Activated effector memory CD4-positive, alpha-beta T cell treated with anti-CD3 and anti-CD28 coated beads, Interleukin-2, amount 50 U/mL, for 16 hours (primary cell): Measurements from ENCODE around the gene VTI1A.

Source experiments
- DNase-seq: peaks from one replicate; pipeline ENCODE4 v3.0.0-alpha.2; 2020

Gene VTI1A

DNA sequence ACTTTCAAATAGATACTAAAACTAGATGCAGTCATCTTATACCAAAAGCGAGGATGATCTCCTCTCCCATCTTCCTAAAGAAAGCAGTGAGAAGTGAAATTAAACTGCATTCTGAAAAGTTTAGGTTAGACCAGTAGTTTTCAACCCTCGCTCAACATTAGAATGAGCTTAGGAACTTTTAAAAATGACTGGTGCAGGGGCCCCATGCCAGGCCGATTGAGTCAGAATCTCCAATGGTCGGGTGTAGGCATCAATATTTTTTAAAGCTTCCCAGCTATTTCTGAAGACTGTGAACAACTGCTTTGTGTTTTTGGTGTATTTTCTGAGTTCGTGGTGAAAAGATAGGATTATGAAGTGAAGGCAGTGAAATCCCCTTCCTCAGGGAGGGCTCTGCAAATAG is 146.0 kb downstream of the VTI1A start:
- no peak for DNase-seq

DNA sequence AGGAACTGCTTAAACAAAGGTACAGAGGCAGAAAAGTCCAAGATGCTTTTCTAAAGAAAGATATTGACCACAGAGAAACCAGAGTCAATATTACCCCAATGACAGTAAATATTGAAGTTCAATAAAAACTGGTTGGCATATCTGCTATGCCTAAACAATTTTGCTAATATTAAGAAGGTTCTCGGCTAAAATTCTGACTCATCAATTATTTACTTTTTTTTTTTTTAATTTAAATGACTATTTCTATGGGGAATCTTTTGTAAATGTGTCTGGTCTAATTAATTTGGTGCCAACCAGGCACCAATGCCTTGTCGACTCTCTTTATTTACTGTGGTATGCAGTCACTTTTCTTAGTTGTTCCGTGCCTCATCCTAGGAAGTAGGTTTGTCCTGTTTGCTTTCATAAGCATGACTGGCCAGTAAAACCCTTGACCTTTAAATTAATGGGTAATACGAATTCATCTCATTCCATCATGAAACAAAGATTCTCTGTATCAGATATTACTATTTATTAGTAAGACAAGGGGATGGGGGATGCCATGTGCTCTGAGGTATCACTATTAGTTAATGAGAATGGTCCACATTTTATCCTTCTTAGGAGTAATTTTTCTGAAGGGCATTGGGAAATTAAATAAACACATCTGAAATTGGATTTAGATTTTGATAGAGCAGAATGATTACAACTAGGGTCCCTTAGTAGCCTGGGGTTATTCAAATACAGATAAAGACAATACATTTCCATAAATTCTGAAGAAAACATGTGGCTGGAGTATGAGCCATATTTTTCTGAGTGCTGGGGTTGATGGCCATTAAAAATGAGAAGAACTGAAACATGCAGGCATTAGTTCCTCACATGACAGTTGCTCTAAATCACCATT is 154.4 kb downstream of the VTI1A start:
- no peak for DNase-seq

DNA sequence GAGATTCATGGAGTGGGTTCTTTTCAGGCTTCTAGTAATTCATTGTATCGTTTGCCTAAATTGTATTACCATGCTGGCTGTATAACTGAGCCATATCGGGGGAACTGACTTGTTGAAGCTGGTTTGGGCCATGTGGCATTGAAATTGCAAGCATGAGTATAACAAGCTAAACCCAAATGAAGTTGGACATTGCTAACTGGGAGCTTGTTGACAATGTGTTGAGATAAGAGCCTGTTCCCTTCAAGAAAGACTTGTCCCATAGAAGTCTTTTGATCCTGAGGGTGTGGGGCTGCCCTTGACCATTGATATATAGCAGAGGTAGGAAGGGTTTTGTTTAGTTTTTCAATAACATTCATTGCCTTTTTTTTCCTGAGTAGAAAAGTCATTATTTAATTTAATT is 156.0 kb downstream of the VTI1A start:
- no peak for DNase-seq

DNA sequence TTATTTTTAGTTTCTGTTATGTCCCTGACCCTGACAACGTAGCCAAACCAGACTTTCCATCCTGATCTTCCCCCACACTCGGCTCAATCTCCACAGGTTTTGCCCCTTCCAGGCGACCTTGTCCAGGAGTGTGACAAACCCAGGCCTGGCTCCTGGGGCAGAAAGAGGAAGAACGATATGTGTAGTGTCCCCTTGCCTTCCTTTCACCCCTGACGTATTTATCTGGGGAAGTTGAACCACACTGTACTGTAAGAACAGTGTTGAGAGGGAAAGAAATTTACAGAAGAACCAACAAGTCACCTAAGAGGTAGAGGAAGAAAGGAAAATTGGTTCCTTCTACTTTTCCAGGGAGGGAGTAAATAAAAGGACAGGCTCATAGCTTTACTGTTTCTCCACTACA is 158.0 kb downstream of the VTI1A start:
- DNase-seq, result no peak

DNA sequence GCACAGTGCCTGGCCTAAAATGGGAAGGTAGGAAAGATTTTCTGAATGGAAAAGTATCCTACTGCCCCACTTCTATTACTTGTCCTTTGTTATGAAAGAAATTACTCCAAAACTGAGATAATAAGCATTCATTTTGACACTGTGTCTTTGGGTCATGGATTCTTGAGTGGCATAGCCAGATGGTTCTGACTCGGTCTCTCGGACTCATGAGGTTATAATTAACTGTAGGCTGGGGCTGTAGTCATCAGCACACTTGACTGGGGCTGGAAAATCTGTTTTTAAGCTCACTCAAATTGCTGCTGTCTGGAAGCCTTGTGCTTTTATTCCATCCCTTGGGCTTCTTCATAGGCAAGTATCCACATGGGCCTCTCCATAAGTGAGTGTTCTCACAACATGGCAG is 160.5 kb downstream of the VTI1A start:
- DNase-seq, result no peak

DNA sequence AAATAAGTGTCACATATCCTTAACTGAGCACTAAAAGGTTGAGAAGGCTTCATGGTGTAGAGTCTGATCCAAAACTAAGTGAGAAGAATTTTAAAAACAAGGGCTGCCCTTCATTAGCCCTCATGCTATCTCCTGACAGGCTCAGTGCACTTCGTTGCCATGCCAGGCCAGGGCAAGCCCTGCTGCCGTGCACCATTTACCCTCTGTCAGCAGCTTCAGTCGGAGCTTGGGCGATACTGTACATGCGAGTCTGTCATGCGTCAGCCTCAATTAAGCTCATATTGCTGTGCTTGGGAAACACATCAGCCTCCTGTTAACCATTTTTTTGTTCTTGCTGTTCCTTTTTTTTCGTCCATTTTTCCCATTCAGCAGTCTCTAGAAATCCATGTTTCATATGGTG is 166.6 kb downstream of the VTI1A start:
- DNase-seq, result no peak

DNA sequence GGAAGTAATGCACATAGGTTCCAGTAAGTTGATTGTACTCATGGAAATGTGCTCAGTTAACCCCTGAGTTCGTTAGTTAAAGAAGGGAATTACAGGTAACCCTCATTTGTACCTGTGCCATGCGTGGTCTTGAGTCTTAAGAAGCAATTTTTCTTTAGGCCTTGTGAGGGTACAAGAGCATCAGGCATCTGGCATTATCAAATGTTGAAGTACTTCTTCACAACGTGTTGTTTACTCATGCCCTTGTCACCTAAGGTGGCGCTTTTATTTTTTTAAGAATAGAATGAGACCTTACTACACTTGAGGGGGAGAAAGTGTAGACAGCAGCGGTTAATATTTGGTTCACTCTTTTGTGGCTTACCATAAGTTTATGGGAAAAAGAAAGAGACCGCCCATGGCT is 167.1 kb downstream of the VTI1A start:
- DNase-seq, result no peak

DNA sequence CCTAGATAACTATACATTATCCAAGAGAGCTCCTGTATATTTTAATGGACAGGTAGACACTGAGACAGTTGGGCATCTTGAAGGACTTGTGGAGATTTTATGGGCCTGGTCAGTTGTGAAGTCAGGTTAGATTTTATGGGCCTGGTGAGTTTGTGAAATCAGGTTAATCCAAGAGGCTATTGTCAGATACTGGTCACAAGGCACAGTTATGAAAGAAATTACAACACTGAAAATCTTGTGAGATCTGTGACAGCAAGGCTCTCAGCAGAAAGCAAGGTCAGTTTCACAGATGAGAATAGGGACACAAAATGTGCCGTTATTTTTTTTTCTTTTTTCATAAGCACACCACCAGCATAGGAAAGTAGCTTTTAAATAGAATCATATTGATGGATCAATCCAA is 167.6 kb downstream of the VTI1A start:
- DNase-seq, result no peak

DNA sequence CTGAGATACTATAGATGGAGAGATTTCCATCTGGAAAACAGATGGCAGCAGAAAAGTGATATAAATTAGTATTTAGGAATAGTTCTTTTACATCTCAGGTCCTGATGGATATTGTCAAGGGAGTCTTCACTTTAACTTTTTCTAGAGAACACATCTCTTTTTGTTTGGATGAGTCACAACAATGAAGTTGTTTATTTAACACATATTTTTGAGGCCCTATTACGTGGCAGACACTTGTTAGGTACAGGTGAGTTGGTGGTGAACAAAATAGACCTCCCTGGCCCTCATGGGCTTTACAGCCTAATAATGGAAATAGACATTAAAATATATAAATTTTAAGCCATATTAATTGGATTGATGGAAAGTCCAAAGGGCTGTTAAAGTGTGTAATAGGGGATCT is 168.3 kb downstream of the VTI1A start:
- no peak for DNase-seq

DNA sequence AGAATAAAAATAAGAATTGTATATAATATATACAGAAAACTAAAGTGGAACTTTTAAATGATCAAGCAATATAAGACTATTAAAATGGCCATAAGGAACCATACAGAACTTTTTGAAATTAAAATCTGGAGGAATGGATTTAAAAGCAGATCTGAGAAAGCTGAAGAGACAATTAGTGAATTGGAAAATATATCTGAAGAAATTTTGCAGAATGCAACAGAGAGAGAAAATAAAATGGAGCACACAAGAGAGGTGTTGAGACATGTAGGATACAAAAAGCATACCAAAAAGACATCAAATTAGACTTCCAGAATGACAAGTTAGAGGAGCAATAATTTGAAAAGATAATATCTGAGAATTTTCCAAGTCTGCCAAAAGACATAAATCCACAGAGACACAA is 169.6 kb downstream of the VTI1A start:
- no peak for DNase-seq

DNA sequence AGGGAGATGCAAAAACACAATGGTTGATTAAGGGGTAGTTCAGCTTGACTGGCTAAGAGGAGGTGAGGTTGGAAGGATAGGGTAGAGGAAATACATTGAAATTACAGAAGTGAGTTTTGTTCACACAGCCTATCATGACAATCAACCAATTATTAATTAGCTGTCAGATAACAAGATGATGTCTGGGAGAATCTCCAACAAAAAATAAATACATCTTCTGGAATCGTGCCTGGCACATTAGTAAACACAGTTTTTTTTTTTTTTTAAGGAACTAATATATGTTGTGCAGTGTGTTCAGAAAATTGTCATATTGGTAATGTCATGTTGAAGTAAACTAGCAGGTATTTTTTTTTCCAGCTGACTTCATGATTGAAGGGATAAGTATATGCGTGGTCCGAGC is 171.8 kb downstream of the VTI1A start:
- no peak for DNase-seq

DNA sequence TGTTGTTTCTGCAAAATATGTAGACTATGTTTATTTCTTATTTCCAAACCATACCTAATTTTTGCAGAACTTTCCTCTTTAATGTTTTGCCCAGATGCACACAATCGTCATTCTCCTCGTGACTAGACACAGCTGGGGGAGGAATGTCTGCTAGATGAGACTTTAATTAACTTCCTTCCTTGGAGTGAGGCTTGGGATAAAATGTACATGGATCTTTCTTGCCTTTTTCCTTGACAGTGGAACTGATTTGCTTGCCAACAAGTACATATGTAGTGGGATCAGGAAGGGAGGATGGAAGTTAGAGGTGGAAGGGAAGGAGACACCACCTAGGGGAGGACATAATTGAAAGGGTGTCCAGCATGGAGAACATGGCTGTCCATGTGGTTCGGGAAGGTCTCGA is 172.5 kb downstream of the VTI1A start:
- DNase-seq, result no peak

DNA sequence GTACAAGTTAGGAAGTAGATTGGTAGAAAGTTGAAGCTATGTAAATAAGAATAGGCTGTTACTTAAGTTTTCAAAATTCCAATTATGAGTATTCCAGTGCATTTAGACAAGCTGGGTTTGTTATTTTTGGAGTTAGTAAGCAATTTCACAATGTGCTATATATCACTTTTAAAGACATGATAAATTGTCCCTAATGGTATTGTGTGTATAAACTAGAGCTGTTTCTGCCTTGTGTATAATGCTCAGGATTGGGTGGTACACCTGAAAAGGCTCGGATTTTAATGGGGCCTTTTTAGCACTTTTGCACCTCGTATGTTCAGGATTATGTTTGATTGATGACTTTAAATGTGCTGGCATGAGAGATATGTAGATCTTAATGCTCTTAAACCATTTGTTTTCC is 175.8 kb downstream of the VTI1A start:
- DNase-seq, result no peak

DNA sequence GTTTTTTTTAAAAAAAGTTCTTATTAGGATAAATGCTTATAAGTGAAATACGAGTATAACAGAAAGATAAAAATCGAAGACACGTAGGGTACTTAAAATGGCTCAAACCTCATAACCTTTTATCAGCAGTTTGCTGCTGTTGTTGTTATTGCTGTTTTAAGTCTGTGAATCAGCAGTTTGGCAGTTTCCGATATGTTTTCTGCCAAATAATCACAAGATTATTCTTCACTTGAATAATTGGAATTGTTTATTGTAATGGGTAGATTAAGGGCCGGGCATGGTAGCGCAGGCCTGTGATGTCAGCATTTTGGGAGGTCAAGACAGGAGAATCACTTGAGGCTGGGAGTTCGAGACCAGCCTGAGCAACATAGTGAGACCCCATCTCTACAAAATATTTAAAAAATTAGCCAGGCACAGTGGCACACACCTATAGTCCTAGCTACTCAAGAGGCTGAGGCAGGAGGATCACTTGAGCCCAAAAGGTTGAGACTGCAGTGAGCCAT is 177.6 kb downstream of the VTI1A start:
- no peak for DNase-seq

DNA sequence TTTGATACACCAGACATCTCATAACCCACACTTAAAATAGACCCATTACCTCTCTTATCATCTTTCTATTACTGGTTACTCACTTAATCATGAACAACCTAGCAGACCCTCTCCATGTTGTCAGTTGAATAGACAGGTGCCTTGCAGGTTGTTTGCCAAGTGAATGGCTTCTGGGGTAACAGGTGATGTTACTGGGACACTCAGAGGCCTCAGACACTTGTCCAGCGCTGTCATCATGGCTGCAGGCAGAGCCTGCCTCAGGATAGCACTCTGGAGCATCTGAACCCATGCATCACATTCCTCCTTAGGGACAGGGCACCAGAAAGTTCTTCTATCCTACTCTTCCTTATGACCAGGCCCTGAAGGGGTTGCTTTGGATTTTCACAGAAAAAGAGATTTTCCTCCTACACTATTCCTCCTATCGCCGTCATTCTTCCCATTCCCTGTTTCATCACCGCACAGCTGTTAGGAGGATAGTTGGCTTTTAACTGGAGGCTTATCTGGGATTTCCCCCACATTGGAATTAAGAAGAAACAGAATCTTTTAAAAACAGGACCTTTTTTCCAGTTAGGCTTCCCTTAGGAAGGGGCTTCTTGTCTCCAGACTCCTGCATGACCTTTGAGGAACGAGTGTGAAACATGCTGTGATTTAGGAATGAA is 182.1 kb downstream of the VTI1A start:
- no peak for DNase-seq

DNA sequence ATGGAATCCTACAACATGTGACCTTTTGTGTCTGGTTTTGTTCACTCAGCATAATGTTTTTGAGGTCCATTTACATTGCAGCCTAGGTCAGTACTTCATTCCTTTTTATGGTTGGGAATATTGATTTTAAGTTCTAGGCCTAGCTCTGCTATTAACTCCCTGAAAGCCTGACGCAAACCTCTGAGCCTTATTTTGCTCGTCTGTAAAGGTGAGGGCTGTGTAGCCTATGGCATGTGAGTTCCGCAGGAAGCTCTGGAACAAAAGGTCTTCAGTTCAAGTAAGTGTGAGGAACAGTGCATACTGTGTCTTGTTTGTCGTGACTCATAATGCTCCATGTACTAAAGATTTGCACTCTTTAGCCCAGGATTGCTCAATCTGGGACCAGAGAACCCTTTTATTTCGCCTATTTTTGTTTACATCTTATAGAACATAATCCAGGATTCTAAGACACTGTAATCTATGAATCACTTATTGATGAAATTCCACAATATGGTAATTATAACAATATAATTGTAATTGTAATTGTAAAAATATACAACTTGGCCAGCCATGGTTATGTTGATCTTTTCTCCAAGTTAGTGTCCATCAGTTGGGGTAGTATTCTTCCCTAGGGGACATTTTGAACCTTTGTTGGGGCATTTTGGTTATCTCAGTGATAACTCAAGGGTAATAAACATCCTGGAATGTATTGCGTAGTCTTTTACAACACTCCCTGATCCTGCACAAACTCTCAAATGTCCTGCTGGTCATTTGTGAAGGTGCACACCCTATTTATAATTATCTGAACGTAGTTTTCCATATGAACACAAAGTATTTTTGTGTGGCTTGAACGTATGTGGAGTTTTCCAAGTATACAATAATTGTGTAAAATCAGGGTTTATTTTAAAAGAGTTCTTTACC is 184.7 kb downstream of the VTI1A start:
- DNase-seq, result no peak

DNA sequence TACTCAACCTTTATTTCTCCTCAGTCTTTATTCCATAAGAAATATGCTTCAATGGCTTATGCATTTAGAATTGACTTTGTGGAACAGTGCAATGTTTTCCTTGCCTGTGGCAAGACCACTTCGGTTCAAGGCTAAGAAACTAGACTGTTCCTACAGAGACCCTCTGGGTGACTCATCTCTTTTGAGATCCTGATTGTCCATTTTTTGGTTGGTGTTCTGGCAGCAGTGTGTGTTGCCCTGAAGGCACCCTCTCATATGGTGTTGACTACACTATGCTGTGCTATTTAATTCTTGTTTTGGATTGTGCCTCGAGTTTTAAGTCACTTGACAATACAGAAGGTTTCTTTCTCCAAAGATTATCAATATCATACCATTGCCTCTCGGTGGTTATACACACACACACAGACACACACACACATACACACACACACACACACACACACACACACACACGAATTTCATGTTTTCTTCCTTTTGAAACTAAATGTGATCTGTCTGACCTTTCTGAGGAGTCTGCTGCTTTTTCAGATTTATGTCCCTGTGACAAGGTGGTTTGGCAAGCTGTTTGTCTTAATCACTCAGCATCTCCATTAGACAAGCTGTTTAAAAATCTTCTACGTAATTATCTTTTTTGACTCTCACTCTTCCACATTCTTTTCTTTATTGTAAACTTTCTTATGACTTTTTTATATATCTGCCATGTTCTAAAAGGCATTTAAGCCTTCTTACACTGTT is 187.2 kb downstream of the VTI1A start:
- no peak for DNase-seq

DNA sequence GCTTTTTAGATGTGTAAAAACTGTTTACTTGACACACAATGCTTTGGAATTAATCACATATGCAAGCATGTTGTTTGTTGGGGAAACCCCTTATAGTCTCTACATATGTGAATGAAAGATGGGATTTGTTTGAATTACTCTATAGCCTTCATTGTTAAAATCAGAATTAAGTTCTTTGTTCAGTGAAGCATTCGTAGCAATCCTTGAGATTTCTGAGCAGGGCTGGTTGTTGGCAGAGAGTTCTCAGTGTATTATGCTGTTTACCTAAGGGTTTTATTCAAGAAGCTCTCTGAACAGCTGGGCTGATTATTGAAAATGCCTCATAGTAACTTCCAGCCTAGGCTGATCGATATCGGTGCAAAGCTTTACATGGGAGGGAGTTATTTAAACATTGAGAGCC is 190.9 kb downstream of the VTI1A start:
- DNase-seq, result no peak

DNA sequence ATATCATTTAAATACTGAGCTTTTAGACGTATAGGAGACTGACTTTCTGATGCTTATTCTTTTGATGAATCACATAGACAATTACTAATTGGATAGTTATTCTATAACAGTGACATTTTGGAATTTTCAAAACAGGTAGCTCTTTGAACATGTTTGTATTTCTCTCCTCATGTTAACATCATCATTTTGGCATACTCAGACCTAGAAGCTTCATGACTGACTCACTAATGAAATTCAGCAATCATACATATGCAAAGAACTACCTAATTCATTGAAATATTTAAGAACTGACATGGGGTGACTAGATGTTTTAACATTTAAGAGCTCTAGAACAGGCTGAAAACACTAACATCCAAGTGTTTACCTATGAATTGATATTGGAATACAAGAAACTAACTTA is 192.3 kb downstream of the VTI1A start:
- no peak for DNase-seq

DNA sequence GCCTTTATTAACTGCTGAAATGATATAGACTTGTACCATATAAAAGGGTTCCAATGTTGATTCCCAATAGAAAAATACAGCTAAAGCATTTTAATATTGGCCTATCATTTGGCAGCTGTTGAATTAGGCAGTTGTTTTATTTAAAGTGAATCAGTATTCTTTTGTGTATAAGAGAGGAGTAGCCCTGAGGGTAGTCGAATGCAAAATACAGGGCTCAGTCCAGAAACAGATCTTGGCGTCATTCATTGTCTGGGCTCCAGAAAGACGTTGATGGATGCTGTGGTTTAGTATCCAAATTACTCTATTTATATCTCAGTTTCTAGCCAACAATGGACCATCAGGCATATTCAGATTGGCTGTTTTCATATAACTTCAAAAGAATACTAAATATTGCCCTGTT is 193.6 kb downstream of the VTI1A start:
- DNase-seq, result no peak

DNA sequence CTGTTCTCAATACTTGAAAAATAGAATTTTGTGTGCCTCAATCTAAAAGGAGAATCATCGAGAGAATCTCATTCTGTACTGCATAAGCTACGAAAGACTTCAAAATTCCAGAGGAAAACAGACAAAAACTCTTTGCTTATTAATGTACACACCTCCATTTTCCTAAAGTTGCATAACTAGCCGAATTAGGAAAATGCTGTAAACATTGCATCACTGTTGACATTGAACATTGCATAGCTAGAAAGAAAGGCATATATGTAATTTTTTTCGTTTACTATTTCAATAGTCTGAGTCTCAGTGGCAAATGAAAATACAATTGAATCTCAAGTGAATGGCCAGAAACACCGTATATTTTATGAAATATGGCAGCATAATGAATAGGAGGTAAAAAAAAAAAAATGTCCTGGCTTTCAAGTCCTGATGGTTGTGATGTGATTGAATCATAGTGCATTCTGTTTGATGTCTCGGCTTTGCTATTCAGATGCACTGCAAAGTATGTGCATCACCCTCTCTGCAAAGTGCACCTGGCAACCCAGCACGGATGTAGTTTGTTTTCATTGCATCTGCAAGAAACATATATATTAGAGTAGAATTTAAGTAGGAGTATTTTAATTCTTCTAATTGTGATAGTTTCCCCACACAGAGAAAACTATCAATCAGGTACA is 196.7 kb downstream of the VTI1A start:
- DNase-seq, result no peak

DNA sequence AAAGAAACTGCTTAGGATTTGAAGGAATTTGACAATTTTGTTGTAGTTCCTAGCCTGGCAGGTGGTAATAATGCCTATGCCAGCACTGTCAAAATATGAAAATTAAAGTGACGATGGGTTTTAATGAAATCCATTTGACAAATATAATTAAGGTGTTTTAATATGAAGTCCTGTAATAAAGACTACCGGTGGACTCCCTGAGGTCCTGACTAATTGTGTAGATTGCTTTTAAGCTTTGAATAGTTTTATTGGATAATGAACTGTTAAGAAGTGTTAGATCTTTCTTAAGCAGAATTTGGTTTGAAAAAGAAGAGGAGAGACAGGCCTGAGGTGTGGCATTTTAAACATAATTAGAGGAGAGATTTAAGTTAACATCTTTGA is 197.2 kb downstream of the VTI1A start:
- DNase-seq, result no peak
